Astrocyte (in vitro differentiated cells and primary cell): ENCODE measurements around the gene SUPT3H. TPM values are rescaled to one million over a fixed set of nuclear protein-coding genes. Genes with fewer than 3 reads are reported as not detected.
"Not testable (repeated sequence)": the region's sequence is repeated elsewhere in the genome, so short reads cannot be mapped to it uniquely, and the experiment has no call there.

Experiments used
- DNase-seq: peaks from one replicate; pipeline ENCODE4 v3.0.0-alpha.2; 2010; ENCODE audit warnings: low read depth
- FAIRE-seq: peaks from 2 replicates; lab custom pipeline; 2011; peaks lifted over from hg19 to GRCh38; lab: Jason Lieb, UNC
- H2AFZ ChIP-seq: 2 replicates; pipeline ENCODE4 v1.6.0; 2012; ENCODE audit warnings: low read depth, low read length, inconsistent platforms
- H3K27ac ChIP-seq: 2 replicates; pipeline ENCODE4 v1.5.1; 2011; ENCODE audit warnings: low read depth, low read length, inconsistent platforms
- H3K27me3 ChIP-seq: 2 replicates; pipeline ENCODE4 v1.6.0; 2011; ENCODE audit warnings: low read length, inconsistent platforms; ENCODE audit not compliant: insufficient read depth
- H3K36me3 ChIP-seq: 2 replicates; pipeline ENCODE4 v1.5.1; 2011; ENCODE audit warnings: low read length, inconsistent platforms; ENCODE audit not compliant: insufficient read depth
- H3K4me1 ChIP-seq: 2 replicates; pipeline ENCODE4 v1.5.1; 2011; ENCODE audit warnings: low read length, inconsistent platforms; ENCODE audit not compliant: insufficient read depth
- H3K4me2 ChIP-seq: 2 replicates; pipeline ENCODE4 v1.6.0; 2012; ENCODE audit warnings: low read length, inconsistent platforms
- H3K4me3 ChIP-seq: 2 replicates; pipeline ENCODE4 v1.5.1; 2011; ENCODE audit warnings: low read depth, mild to moderate bottlenecking, low read length, inconsistent platforms; ENCODE audit not compliant: insufficient read depth
- H3K79me2 ChIP-seq: 2 replicates; pipeline ENCODE4 v1.6.0; 2012; ENCODE audit warnings: mild to moderate bottlenecking, low read length, inconsistent platforms; ENCODE audit not compliant: insufficient read depth
- H3K9ac ChIP-seq: 2 replicates; pipeline ENCODE4 v1.6.0; 2012; ENCODE audit warnings: mild to moderate bottlenecking, low read length, inconsistent platforms
- H3K9me3 ChIP-seq: 2 replicates; pipeline ENCODE4 v1.5.1; 2012; ENCODE audit warnings: low read depth, mild to moderate bottlenecking, low read length, inconsistent platforms; ENCODE audit not compliant: insufficient read depth
- H4K20me1 ChIP-seq: 2 replicates; pipeline ENCODE4 v1.6.0; 2012; ENCODE audit warnings: low read length, inconsistent platforms; ENCODE audit not compliant: insufficient read depth
- H3K27ac Mint-ChIP-seq: one replicate; pipeline ENCODE4 v1.8.0; 2021; ENCODE audit warnings: mild to moderate bottlenecking, mixed read lengths; ENCODE audit not compliant: unreplicated experiment
- H3K27me3 Mint-ChIP-seq: one replicate; pipeline ENCODE4 v1.8.0; 2021; ENCODE audit warnings: low read depth, mixed read lengths; ENCODE audit not compliant: unreplicated experiment
- H3K36me3 Mint-ChIP-seq: one replicate; pipeline ENCODE4 v1.8.0; 2021; ENCODE audit warnings: low read depth, mixed read lengths; ENCODE audit not compliant: unreplicated experiment
- H3K4me1 Mint-ChIP-seq: one replicate; pipeline ENCODE4 v1.8.0; 2021; ENCODE audit warnings: low read depth, mixed read lengths; ENCODE audit not compliant: unreplicated experiment
- H3K4me3 Mint-ChIP-seq: one replicate; pipeline ENCODE4 v1.8.0; 2021; ENCODE audit warnings: mild to moderate bottlenecking, moderate library complexity, mixed read lengths; ENCODE audit not compliant: unreplicated experiment
- H3K9me3 Mint-ChIP-seq: one replicate; pipeline ENCODE4 v1.8.0; 2021; ENCODE audit warnings: mild to moderate bottlenecking, mixed read lengths; ENCODE audit not compliant: unreplicated experiment
- EZH2 ChIP-seq: IDR thresholded peaks from 2 replicates; pipeline ENCODE4 v1.6.1; 2012; ENCODE audit warnings: mild to moderate bottlenecking, low read length, inconsistent platforms; ENCODE audit not compliant: insufficient read depth
- total RNA-seq: library from RNA; stranded (reverse); gene quantifications from 2 replicates; pipeline ENCODE4 v1.2.1, GENCODE V29; 2021
- TF ChIP-seq, protein P1 (sequence below): IDR thresholded peaks from 2 replicates; pipeline ENCODE4 v1.5.1; 2011; ENCODE audit warnings: low read depth, mild to moderate bottlenecking, inconsistent platforms, low read length, moderate library complexity; ENCODE audit not compliant: insufficient read depth

The SUPT3H gene
- total RNA-seq, 1 donor from 2014 or later, result 12.4 TPM

DNA sequence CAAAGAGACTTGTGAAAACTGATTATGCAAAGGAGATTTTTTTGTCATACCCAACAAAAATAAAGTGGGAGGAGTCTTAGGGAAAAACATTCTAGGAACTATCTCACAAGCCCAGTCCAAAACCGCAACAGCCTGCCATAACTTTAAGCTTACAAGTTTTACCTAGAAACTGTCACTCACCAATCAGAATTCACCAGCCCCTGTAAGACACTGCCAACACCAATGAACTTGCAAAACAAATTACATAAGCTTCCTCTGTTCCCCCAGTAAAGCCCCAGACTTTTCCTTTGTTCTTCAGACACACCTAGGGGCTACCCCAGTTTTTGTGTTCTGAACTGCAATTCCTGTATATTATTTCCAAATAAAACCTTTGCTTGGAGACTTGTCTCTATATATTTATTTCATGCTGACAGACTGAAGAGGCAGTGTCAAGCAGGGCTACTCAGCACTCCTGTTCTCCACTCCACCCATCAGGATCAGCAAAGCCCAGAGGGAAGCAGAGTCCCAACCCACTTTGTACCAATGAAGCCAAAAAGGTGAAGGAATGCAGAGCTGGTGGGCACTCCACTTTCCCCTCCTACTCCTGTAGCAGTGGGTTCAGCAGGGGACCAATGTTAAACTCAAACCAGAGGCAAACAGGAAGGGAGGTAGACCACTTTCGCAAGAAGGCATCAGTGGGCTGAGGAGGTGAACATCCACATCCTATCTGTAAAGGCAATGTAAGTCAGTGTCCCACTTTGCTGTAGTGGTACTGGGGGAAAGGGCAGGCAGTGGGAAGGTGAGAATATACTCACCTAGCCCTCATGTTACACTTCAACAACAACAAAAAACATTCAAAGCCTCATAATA lies 192.1 kb downstream of the SUPT3H start:
- DNase-seq (no peak), FAIRE-seq (no peak)
- Histone ChIP-seq H3K79me2 (no peaks in the 10 kb centered on the region), H3K4me3 (no peak overlapping the region), H3K9ac (no peak overlapping the region), H3K36me3 (no peaks in the 10 kb centered on the region), H3K27ac (no peak overlapping the region), H2AFZ (no peak overlapping the region), H4K20me1 (no peaks in the 10 kb centered on the region), H3K27me3 (no peaks in the 10 kb centered on the region), H3K9me3 (no peaks in the 10 kb centered on the region), H3K4me2 (no peak overlapping the region), H3K4me1 (no peaks in the 10 kb centered on the region)
- Mint-ChIP-seq H3K27ac (no peak overlapping the region), H3K9me3 (no peaks in the 10 kb centered on the region), H3K27me3 (no peaks in the 10 kb centered on the region), H3K36me3 (no peaks in the 10 kb centered on the region), H3K4me1 (no peaks in the 10 kb centered on the region), H3K4me3 (no peak overlapping the region)
- TF ChIP-seq, protein P1, sequence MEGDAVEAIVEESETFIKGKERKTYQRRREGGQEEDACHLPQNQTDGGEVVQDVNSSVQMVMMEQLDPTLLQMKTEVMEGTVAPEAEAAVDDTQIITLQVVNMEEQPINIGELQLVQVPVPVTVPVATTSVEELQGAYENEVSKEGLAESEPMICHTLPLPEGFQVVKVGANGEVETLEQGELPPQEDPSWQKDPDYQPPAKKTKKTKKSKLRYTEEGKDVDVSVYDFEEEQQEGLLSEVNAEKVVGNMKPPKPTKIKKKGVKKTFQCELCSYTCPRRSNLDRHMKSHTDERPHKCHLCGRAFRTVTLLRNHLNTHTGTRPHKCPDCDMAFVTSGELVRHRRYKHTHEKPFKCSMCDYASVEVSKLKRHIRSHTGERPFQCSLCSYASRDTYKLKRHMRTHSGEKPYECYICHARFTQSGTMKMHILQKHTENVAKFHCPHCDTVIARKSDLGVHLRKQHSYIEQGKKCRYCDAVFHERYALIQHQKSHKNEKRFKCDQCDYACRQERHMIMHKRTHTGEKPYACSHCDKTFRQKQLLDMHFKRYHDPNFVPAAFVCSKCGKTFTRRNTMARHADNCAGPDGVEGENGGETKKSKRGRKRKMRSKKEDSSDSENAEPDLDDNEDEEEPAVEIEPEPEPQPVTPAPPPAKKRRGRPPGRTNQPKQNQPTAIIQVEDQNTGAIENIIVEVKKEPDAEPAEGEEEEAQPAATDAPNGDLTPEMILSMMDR, result no peak
- no peak for TF ChIP-seq EZH2

DNA sequence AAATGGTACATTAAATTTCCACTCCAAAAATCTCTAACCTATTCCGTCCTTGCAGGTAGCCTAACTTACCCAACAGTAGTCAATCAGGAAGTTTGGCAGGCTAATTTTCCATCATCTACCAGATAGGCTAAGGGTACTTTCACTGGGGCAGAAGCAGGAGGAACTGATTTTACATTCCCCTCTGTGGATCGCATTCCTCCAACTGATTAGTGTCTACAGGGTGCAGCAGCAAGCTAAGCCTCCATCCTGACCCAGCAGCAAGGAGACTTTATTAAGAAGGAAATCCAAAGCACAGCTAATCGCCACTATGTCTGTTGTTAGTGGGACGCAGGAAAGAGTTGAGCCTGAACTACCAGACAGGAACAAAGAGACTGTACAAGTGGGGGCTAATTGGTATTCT lies 192.8 kb downstream of the SUPT3H start:
- Histone ChIP-seq H3K27ac (no peak overlapping the region), H3K36me3 (no peaks in the 10 kb centered on the region), H3K9me3 (no peaks in the 10 kb centered on the region), H3K4me3 (no peak overlapping the region), H3K9ac (no peak overlapping the region), H3K4me2 (no peak overlapping the region), H3K79me2 (no peaks in the 10 kb centered on the region), H4K20me1 (no peaks in the 10 kb centered on the region), H3K27me3 (no peaks in the 10 kb centered on the region), H2AFZ (no peak overlapping the region), H3K4me1 (no peaks in the 10 kb centered on the region)
- Mint-ChIP-seq H3K27me3 (no peaks in the 10 kb centered on the region), H3K36me3 (no peaks in the 10 kb centered on the region), H3K4me3 (no peak overlapping the region), H3K9me3 (no peaks in the 10 kb centered on the region), H3K4me1 (no peaks in the 10 kb centered on the region), H3K27ac (no peak overlapping the region)
- no peak for DNase-seq
- TF ChIP-seq, protein P1, result no peak
- no peak for TF ChIP-seq EZH2
- no peak for FAIRE-seq

DNA sequence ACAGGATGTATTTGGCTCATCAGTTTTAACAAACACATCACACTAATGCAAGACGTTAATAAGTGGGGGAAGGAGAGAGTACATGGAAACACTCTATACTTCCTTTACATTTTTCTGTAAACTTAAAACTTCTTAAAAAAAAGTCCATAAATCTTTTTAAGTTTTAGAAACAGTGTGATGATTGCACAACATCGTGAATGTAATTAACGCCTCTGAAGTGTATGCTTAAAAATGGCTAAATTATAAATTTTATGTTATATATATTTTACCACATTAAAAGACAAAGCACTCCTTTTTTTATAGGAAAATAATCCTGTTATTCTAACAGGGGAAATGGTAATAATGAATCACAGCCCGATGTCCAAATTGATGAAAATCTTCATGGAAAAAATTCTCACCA lies 193.7 kb downstream of the SUPT3H start:
- Histone ChIP-seq H3K9me3 (no peaks in the 10 kb centered on the region), H3K4me2 (no peak overlapping the region), H3K27me3 (no peaks in the 10 kb centered on the region), H3K79me2 (no peaks in the 10 kb centered on the region), H2AFZ (no peak overlapping the region), H3K9ac (no peak overlapping the region), H3K27ac (no peak overlapping the region), H4K20me1 (no peaks in the 10 kb centered on the region), H3K36me3 (no peaks in the 10 kb centered on the region), H3K4me3 (no peak overlapping the region), H3K4me1 (no peaks in the 10 kb centered on the region)
- Mint-ChIP-seq H3K36me3 (no peaks in the 10 kb centered on the region), H3K4me1 (no peaks in the 10 kb centered on the region), H3K27ac (no peak overlapping the region), H3K9me3 (peaks cover 2% of the 10 kb centered on the region), H3K27me3 (no peaks in the 10 kb centered on the region), H3K4me3 (no peak overlapping the region)
- DNase-seq (no peak), FAIRE-seq (no peak)
- TF ChIP-seq, protein P1, result no peak
- no peak for TF ChIP-seq EZH2

DNA sequence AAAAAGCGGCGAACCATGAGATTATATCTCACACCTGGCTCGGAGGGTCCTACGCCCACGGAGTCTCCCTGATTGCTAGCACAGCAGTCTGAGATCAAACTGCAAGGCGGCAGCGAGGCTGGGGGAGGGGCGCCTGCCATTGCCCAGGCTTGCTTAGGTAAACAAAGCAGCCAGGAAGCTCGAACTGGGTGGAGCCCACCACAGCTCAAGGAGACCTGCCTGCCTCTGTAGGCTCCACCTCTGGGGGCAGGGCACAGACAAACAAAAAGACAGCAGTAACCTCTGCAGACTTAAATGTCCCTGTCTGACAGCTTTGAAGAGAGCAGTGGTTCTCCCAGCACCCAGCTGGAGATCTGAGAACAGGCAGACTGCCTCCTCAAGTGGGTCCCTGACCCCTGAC lies 201.4 kb downstream of the SUPT3H start:
- not testable (repeated sequence) for H3K9me3 ChIP-seq, H3K4me3 Mint-ChIP-seq, H3K27me3 Mint-ChIP-seq, H3K4me2 ChIP-seq, H3K4me1 ChIP-seq, H4K20me1 ChIP-seq, H3K27ac ChIP-seq, H3K36me3 ChIP-seq, H3K36me3 Mint-ChIP-seq, H3K4me1 Mint-ChIP-seq, FAIRE-seq, DNase-seq, H3K27me3 ChIP-seq, H3K4me3 ChIP-seq, H3K79me2 ChIP-seq, H3K9me3 Mint-ChIP-seq, H3K9ac ChIP-seq, H3K27ac Mint-ChIP-seq, H2AFZ ChIP-seq
